GM12865 (cell line): Measurements from ENCODE around the gene GRK6.

Source experiments
- DNase-seq: peaks from one replicate; pipeline ENCODE4 v3.0.0; 2010; ENCODE audit warnings: low read depth
- H3K4me3 ChIP-seq: 2 replicates; pipeline ENCODE4 v1.5.1; 2011; ENCODE audit warnings: mild to moderate bottlenecking, low read depth, low read length, control low read depth
- TF ChIP-seq, protein P1 (sequence below): IDR thresholded peaks from 2 replicates; pipeline ENCODE4 v1.5.1; 2011; ENCODE audit warnings: low read length, control low read depth, low read depth, inconsistent platforms; ENCODE audit not compliant: insufficient read depth; ENCODE audit errors: missing control alignments

The GRK6 gene

GRCh38 chr5:177446200-177447065 lies 20.0 kb downstream of the GRK6 start, which contains the start of gene PRR7:
TSS of gene PRR7 (plus strand) at chr5:177446814. CDS start at chr5:177455068, 8,254 bp downstream.
- peak; percentile 89 for DNase-seq
- TF ChIP-seq, protein P1, sequence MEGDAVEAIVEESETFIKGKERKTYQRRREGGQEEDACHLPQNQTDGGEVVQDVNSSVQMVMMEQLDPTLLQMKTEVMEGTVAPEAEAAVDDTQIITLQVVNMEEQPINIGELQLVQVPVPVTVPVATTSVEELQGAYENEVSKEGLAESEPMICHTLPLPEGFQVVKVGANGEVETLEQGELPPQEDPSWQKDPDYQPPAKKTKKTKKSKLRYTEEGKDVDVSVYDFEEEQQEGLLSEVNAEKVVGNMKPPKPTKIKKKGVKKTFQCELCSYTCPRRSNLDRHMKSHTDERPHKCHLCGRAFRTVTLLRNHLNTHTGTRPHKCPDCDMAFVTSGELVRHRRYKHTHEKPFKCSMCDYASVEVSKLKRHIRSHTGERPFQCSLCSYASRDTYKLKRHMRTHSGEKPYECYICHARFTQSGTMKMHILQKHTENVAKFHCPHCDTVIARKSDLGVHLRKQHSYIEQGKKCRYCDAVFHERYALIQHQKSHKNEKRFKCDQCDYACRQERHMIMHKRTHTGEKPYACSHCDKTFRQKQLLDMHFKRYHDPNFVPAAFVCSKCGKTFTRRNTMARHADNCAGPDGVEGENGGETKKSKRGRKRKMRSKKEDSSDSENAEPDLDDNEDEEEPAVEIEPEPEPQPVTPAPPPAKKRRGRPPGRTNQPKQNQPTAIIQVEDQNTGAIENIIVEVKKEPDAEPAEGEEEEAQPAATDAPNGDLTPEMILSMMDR: peak; percentile 15
- peak within 1 kb of the TSS; percentile 73 for H3K4me3 ChIP-seq

DNA sequence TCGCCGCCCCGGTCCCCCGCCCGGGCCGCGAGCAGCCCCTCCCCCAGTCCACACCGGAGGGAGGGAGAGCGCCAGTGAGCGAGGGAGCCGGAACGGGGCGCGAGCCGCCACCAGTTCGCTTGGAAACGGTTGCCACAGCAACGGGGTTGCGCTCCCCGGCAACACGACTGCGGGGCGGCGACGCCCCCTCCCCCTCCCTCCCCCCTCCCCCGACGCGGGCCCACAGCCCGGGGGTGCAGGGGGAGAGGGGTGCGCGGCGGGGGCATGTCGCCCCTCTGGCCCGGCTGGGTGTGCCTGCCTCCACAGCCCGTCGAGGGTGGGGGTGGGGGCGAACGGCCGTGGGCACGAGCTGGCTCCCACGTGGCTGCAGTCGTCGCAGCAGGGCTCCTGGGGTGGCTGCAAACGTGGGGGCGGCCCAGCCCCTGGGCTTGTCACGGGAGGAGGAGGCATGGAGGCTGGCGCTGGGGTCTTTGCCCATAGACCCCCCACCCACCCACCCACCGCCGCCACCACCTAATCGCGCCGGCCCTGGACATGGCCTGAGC lies 20.7 kb downstream of the GRK6 start:
- TF ChIP-seq, protein P1: no peak
- H3K4me3 ChIP-seq: peak overlapping the region; percentile 54
- DNase-seq: peak; percentile 81

- TF ChIP-seq, protein P1: no peak
- peak overlapping the region; percentile 50 for H3K4me3 ChIP-seq
- DNase-seq: no peak
Measured at GRCh38 chr5:177447611-177448243, 21.3 kb downstream of the GRK6 start.

DNA sequence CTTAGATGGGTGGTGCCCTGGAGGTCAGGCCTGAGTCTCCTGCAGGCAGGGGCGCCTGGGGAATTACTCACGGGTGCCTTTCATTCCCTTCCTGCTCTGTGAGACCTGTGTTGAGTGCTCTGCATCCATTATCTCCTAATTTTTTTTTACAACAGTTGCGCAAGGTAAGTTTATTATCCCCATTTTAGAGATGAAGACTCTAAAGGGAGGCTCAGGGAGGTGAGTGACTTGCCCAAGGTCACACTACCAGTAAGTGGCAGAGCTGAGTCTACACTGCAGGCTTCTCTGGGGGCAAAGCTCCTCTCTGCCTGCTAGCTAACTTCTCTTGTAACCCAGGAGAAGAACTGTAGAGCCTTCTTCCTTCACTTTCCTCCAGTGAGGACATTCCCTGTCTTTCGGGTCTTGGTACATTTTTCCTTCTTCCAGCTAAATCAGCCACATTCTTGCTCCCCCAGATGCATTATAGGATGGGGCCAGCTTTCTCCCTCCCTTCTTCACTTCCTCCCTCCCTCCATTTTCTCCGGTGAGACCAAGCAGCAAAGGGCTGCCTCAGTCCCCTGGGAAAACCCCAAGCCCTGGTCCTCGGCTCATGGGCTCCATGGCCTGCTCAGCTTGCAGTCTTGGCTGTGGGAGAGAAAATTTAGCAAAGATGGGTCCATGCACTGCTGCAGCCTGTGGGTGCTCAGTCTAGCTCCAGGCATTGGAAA lies 21.9 kb downstream of the GRK6 start:
- TF ChIP-seq, protein P1: no peak
- DNase-seq: no peak
- no peak overlapping the region for H3K4me3 ChIP-seq

DNA sequence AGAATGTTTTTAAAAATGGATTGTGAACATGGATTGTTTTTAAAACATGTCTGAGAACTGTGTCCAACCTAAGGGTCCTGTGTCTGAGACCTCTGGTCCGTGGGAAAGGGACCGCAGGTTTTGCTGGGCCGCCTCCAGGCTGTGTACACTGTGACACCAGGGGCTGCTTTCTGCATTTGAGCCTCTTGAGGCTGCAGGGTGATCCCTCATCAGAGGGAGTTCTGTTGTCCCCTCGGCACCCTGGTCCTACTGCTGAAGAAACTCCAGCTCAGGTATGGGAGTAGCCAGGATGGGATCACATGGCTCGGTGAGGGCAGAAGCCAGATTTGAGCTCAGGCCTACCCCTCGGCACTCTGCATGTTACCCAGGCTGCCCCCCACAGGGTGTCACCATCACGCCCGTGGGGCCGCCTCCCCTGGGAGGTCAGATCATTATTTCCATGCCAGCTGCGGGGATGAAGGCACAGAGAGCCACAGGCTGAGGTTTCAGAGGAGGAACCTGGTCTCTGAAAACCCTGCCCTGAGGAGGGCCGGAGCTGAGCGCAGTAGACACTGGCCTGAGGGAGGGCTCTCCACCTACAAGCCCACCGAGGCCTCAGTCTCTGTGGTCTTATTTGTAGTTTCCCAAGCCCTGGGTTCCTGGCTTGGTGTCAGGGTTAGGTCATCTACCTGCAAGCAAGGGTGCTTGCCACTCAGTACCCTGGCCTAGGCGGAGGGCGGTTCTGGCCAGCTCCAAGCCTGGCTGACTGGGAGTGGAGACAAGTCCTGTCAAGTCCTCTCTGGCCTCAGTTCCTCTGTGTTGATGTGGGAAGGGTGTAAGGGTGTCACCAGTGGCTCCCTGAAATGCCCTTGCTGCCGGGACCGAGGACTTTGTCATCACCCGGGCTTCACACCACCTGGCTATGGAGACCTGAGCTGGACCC lies 22.9 kb downstream of the GRK6 start:
- TF ChIP-seq, protein P1: no peak
- no peak for DNase-seq
- no peak overlapping the region for H3K4me3 ChIP-seq
